OCI-LY7 (cell line): ENCODE data around the gene SURF1.

ENCODE experiments used
- CTCF ChIP-seq: fragments of 200-600 bp; sonication (generic); conservative IDR thresholded peaks from 2 replicates; pipeline ENCODE4 v1.5.1; 2014; ENCODE audit warnings: mild to moderate bottlenecking, antibody characterized with exemption, low read length, moderate library complexity, mixed read lengths
- EZH2phosphoT487 ChIP-seq: fragments of 200-600 bp; sonication (generic); IDR thresholded peaks from 2 replicates; pipeline ENCODE4 v1.6.1; 2018; ENCODE audit warnings: low read depth, borderline replicate concordance, mild to moderate bottlenecking, mixed run types, antibody characterized with exemption, low read length, moderate library complexity, mixed read lengths

DNA sequence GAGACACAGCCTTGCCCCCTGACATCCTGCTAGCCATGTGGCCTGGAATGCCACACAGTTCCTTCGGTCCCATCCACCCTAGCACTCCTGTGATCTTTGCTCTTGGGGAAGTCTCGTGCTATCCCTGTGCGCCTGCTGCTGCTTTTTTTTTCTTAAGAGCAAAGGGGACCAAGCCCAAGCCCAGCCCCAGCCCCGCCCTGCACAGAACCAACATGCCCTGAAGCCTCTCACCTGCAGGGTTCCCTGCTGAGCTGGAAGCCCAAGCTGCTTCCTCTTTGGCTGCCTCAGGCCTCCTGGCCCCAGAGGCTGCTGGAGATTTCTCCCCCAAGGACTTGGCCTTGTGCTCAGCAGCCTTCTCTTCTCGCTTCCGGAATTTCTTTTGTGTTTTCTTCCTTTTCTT, 22.1 kb downstream of the SURF1 start:
- no peak for TF ChIP-seq CTCF
- TF ChIP-seq EZH2phosphoT487: no peak
